OCI-LY1 (cell line): ENCODE measurements around the gene MAVS.

Source experiments
- CTCF ChIP-seq: fragments of 200-600 bp; sonication (generic), shearing (Covaris generic); IDR thresholded peaks from 2 replicates; pipeline ENCODE4 v1.5.1; 2017; ENCODE audit warnings: mild to moderate bottlenecking, antibody characterized with exemption, low read length, moderate library complexity, mixed read lengths
- EZH2 ChIP-seq: fragments of 200-600 bp; sonication (generic), shearing (Covaris generic); IDR thresholded peaks from 2 replicates; pipeline ENCODE4 v1.8.0; 2017; ENCODE audit warnings: borderline replicate concordance, mixed run types, mild to moderate bottlenecking, antibody characterized with exemption, low read length, moderate library complexity, mixed read lengths

GRCh38 chr20:3800878-3801260 lies 45.8 kb upstream of the MAVS start:
- TF ChIP-seq CTCF: no peak
- no peak for TF ChIP-seq EZH2
